Muscle layer of colon (tissue), 2 donors: ENCODE results near the gene ITGB6.
"Not testable (repeated sequence)": the region's sequence is repeated elsewhere in the genome, so short reads cannot be mapped to it uniquely, and the experiment has no call there.

Experiments used
- H3K27ac ChIP-seq: one replicate; pipeline ENCODE4 v1.7.0; 2013; ENCODE audit warnings: low read depth, mild to moderate bottlenecking, low read length, moderate library complexity
- H3K27me3 ChIP-seq, 2 donors: one replicate each; pipeline ENCODE4 v1.7.0; 2013; ENCODE audit warnings: low read length in 2 of 2, mild to moderate bottlenecking in 2 of 2; ENCODE audit not compliant: insufficient read depth in 2 of 2, control insufficient read depth in 1 of 2
- H3K36me3 ChIP-seq: one replicate; pipeline ENCODE4 v1.7.0; 2013; ENCODE audit warnings: mild to moderate bottlenecking, low read length; ENCODE audit not compliant: insufficient read depth
- H3K4me1 ChIP-seq: one replicate; pipeline ENCODE4 v1.7.0; 2013; ENCODE audit warnings: mild to moderate bottlenecking, low read length; ENCODE audit not compliant: insufficient read depth
- H3K4me3 ChIP-seq, 2 donors: one replicate each; pipeline ENCODE4 v1.7.0; 2013; ENCODE audit warnings: low read length in 2 of 2, low read depth in 1 of 2, mild to moderate bottlenecking in 1 of 2, moderate library complexity in 1 of 2
- H3K9ac ChIP-seq: one replicate; pipeline ENCODE4 v1.7.0; 2013; ENCODE audit warnings: low read length
- H3K9me3 ChIP-seq: one replicate; pipeline ENCODE4 v1.7.0; 2013; ENCODE audit warnings: mild to moderate bottlenecking, low read length
- donor health status: abdominal sarcoma.
- donor health status: Adenocarcinoma of cecum.

The ITGB6 gene

DNA sequence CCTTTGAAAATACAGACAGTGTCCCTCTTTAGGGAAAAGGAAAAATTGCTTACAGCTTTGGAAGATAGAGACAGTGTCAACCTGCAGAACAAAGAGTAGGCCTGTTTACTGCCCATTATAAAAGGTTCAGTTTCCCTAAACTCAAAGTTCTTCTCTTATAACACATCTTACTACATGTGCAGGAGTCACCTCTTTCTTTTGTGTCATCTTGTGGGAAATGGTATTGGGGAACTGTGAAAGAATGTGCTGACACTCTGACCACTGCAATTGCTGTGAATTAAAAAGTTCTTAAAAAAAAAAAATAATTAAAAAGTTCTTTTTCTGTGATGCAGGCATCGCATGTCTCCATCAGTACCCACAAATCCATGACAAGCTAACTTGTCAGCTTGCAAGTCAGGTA, 2.9 kb upstream of the ITGB6 start:
- Histone ChIP-seq H3K27ac (no peak overlapping the region), H3K9ac (no peak overlapping the region)

GRCh38 chr2:160201849-160202539, 1.9 kb upstream of the ITGB6 start:
- Histone ChIP-seq H3K36me3 (no peaks in the 10 kb centered on the region), H3K9ac (no peak overlapping the region), H3K9me3 (no peaks in the 10 kb centered on the region), H3K4me3 (no peak overlapping the region), H3K27ac (no peak overlapping the region), H3K4me1 (no peaks in the 10 kb centered on the region), H3K27me3 (no peaks in the 10 kb centered on the region)

More for the DNA sequence above, 2.9 kb upstream of the ITGB6 start:
- no peaks in the 10 kb centered on the region for H3K9me3 ChIP-seq
- peaks cover 6% of the 10 kb centered on the region for H3K4me1 ChIP-seq
- H3K4me3 ChIP-seq, result no peak overlapping the region
- H3K36me3 ChIP-seq, result no peaks in the 10 kb centered on the region
- no peaks in the 10 kb centered on the region for H3K27me3 ChIP-seq

DNA sequence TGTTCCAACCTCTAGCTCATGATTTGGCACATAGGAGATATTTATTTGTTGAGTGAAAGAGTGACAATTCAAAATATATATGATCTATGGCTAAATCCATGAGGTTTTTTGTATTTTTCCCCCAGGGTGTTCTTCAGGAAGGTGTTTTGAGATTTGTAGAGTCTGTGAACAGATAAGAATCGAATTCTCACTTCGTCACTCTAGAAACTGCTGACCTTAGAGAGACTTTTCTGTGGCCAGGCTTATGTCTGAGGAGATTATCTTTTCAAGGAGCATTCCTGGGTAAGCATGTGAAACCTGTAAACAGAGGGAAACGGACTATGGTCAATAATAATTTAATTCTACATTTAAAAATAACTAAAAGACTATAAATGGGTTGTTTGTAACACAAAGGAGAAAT, 849 bp upstream of the ITGB6 start:
- Histone ChIP-seq H3K4me3 (no peak overlapping the region), H3K9ac (no peak overlapping the region), H3K9me3 (no peaks in the 10 kb centered on the region), H3K27ac (no peak overlapping the region), H3K4me1 (no peaks in the 10 kb centered on the region), H3K36me3 (no peaks in the 10 kb centered on the region), H3K27me3 (no peaks in the 10 kb centered on the region)

GRCh38 chr2:160199053-160199452, 1.0 kb downstream of the ITGB6 start:
- H3K9ac ChIP-seq, result no peak overlapping the region
- no peak overlapping the region for H3K27ac ChIP-seq

DNA sequence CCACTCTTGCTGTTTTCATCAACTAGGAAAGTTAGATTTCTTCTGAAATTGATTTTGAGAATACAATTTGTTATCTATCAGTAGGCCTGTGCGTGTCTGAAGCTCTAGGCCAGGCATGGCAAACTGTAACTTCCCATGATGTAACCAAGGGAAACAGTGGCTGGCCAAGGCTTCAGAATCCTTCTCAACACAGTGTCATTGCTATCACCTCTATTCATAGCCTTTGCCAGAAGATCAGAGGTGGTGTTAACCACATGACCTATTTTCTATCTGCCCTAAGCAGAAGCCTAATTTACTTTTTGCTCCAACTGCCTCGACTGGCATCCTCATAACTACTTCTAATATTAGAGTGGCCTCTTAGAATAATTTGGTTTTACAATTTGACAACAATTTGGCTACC, 2.5 kb downstream of the ITGB6 start:
- Histone ChIP-seq H3K4me1 (no peaks in the 10 kb centered on the region), H3K27me3 (no peaks in the 10 kb centered on the region), H3K27ac (no peak overlapping the region), H3K4me3 (no peak overlapping the region), H3K36me3 (no peaks in the 10 kb centered on the region), H3K9ac (no peak overlapping the region), H3K9me3 (no peaks in the 10 kb centered on the region)

More at GRCh38 chr2:160199053-160199452, 1.0 kb downstream of the ITGB6 start:
- H3K27me3 ChIP-seq, result no peaks in the 10 kb centered on the region
- no peaks in the 10 kb centered on the region for H3K36me3 ChIP-seq
- H3K4me3 ChIP-seq, result no peak overlapping the region
- H3K9me3 ChIP-seq, result no peaks in the 10 kb centered on the region
- no peaks in the 10 kb centered on the region for H3K4me1 ChIP-seq

GRCh38 chr2:160194946-160195345, 5.1 kb downstream of the ITGB6 start:
- Histone ChIP-seq H3K9ac (no peak overlapping the region), H3K27ac (no peak overlapping the region), H3K36me3 (no peaks in the 10 kb centered on the region), H3K4me3 (no peak overlapping the region), H3K27me3 (no peaks in the 10 kb centered on the region), H3K4me1 (no peaks in the 10 kb centered on the region), H3K9me3 (no peaks in the 10 kb centered on the region)

DNA sequence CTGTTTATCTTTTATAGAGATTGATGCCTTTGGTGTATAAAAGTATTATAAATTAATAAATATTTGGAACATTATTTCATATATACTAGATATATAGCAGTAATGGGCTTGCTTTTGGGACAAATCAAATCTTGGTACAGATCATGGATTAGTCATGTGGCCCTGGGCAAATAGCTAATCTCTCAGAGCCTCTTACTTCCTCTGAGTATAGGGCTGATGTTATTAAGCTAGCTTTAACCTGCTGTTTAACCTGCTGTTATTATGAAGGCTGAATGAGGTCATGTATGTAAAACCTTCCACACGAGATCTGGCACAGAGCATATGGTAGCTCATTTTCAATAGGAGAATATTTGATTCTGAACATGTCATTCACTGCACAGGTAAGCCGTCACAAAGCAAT, 5.7 kb downstream of the ITGB6 start:
- H3K9ac ChIP-seq, result no peak overlapping the region
- no peaks in the 10 kb centered on the region for H3K4me1 ChIP-seq
- no peaks in the 10 kb centered on the region for H3K9me3 ChIP-seq
- no peaks in the 10 kb centered on the region for H3K27me3 ChIP-seq
- no peaks in the 10 kb centered on the region for H3K36me3 ChIP-seq
- H3K4me3 ChIP-seq, result no peak overlapping the region
- no peak overlapping the region for H3K27ac ChIP-seq

DNA sequence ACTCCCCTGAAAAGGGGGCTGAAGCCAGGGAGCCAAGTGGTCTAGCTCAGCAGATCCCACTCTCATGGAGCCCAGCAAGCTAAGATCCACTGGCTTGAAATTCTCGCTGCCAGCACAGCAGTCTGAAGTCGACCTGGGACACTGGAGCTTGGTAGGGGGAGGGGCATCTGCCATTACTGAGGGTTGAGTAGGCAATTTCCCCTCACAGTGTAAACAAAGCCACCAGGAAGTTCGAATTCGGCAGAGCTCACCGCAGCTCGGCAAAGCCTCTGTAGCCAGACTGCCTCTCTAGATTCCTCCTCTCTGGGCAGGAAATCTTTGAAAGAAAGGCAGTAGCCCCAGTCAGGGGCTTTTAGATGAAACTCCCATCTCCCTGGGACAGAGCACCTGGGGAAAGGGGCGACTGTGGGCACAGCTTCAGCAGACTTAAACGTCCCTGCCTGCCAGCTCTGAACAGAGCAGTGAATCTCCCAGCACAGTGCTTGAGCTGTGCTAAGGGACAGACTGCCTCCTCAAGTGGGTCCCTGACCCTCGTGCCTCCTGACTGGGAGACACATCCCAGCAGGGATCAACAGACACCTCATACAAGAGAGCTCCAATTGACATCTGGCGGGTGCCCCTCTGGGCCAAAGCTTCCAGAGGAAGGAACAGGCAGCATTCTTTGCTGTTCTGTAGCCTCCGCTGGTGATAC, 18.8 kb downstream of the ITGB6 start:
- H3K36me3 ChIP-seq, H3K27me3 ChIP-seq, H3K9me3 ChIP-seq, H3K27ac ChIP-seq, H3K4me3 ChIP-seq, H3K4me1 ChIP-seq, H3K9ac ChIP-seq: not testable (repeated sequence)

DNA sequence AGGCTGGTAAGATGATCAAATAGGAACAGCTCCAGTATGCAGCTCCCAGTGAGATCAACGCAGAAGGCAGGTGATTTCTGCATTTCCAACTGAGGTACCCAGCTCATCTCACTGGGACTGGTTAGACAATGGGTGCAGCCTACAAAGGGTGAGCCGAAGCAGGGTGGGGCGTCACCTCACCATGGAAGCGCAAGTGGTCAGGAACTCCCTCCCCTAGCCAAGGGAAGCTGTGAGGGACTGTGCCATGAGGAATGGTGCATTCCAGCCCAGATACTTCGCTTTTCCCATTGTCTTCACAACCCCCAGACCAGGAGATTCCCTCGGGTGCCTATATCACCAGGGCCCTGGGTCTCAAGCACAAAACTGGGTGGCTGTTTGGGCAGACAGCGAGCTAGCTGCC, 19.4 kb downstream of the ITGB6 start:
- H3K9me3 ChIP-seq, H3K27me3 ChIP-seq, H3K36me3 ChIP-seq, H3K4me3 ChIP-seq, H3K27ac ChIP-seq, H3K4me1 ChIP-seq, H3K9ac ChIP-seq: not testable (repeated sequence)

- Histone ChIP-seq H3K36me3 (no peaks in the 10 kb centered on the region), H3K27ac (no peak overlapping the region), H3K4me1 (no peaks in the 10 kb centered on the region), H3K4me3 (no peak overlapping the region), H3K9me3 (no peaks in the 10 kb centered on the region), H3K9ac (no peak overlapping the region), H3K27me3 (no peaks in the 10 kb centered on the region)
Observed at GRCh38 chr2:160180172-160180571, 19.9 kb downstream of the ITGB6 start.

DNA sequence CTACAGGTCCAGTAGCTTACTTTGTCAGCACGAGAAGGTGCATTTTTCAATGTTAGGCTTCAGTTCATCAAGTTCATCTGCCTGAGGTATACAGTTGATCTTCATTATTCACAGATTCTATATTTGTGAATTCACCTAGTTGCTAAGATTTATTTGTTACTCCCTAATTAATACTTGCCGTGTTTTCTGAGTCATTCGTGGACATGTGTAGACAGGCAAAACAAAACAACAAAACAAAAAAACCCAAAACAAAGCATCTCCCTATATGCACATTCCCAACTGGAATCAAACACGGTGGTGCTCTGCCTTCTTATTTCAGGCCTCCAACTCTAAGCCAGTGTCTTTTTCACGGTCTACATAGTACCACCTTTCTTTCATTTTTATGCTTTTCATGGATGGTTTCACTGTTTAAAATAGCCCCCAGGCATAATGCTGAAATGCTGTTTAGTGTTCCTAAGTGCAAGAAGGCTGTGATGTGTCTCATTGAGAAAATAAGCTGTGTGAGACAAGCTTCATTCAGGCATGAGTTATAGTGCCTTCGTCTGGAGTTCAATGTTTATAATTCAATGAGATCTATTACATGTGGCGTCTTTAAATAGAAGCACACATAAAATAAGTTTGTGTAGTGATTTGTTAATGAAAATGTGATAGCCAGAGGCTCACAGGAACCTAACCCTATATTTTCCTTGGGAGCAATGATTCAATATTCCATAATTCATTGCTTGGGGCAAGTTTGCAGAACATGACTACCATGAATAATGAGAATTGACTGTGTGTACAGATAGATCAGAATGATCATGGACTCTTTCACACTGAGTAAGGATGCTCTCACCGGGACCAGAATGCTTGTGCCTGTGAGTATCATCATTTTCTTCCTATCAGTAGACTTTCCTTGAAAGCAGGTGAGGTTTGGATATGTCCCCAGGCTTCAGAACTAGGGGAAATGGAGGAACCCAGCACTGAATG, 24.6 kb downstream of the ITGB6 start:
- no peak overlapping the region for H3K27ac ChIP-seq
- no peak overlapping the region for H3K9ac ChIP-seq
- no peaks in the 10 kb centered on the region for H3K4me1 ChIP-seq
- no peaks in the 10 kb centered on the region for H3K36me3 ChIP-seq
- no peak overlapping the region for H3K4me3 ChIP-seq
- H3K27me3 ChIP-seq, result no peaks in the 10 kb centered on the region
- no peaks in the 10 kb centered on the region for H3K9me3 ChIP-seq
